NCI-H82 (cell line): Measurements from ENCODE around the gene RFT1.

Experiments used
- DNase-seq: peaks from one replicate; lab custom pipeline; 2025; lab: John Stamatoyannopoulos, UW

Gene RFT1

GRCh38 chr3:53130179-53131061 lies at the start of gene RFT1:
Gene RFT1, minus strand, starts transcription at chr3:53130435. Its CDS starts 35 bp downstream, at chr3:53130400.
- DNase-seq: peak; percentile 96

GRCh38 chr3:53179580-53179979 lies 49.3 kb upstream of the RFT1 start:
- DNase-seq: no peak

- no peak for DNase-seq
These were observed 48.0 kb upstream of the RFT1 start for GRCh38 chr3:53178246-53178645.

- DNase-seq: no peak
These were observed 45.6 kb upstream of the RFT1 start for GRCh38 chr3:53175613-53176540.

- no peak for DNase-seq
These were observed 44.4 kb upstream of the RFT1 start for GRCh38 chr3:53174346-53175250.

GRCh38 chr3:53173107-53173506 lies 42.9 kb upstream of the RFT1 start:
- DNase-seq: no peak

GRCh38 chr3:53171827-53172505 lies 41.7 kb upstream of the RFT1 start:
- DNase-seq: no peak

- no peak for DNase-seq
These were observed 40.8 kb upstream of the RFT1 start for GRCh38 chr3:53171064-53171418.

- no peak for DNase-seq
These were observed 40.3 kb upstream of the RFT1 start for GRCh38 chr3:53170325-53171063.

- no peak for DNase-seq
These were observed 39.6 kb upstream of the RFT1 start for GRCh38 chr3:53169832-53170324.

- peak; percentile 35 for DNase-seq
These were observed 39.0 kb upstream of the RFT1 start for GRCh38 chr3:53169045-53169831.

GRCh38 chr3:53168175-53168923 lies 38.1 kb upstream of the RFT1 start:
- DNase-seq: no peak

- no peak for DNase-seq
These were observed 37.4 kb upstream of the RFT1 start for GRCh38 chr3:53167418-53168174.

GRCh38 chr3:53166781-53167291 lies 36.6 kb upstream of the RFT1 start:
- peak; percentile 36 for DNase-seq

- DNase-seq: no peak
These were observed 36.0 kb upstream of the RFT1 start for GRCh38 chr3:53166206-53166605.

- DNase-seq: no peak
These were observed 34.7 kb upstream of the RFT1 start for GRCh38 chr3:53164911-53165310.

GRCh38 chr3:53163444-53164387 lies 33.5 kb upstream of the RFT1 start:
- no peak for DNase-seq
